Peyer's patch (tissue), 4 donors: ENCODE results near the gene PHEX. TPM values are rescaled to one million over a fixed set of nuclear protein-coding genes. Genes with fewer than 3 reads are reported as not detected.
A peak's percentile ranks its signal among the peaks of the same experiment; 100 is the strongest.

Source experiments
- DNase-seq, 3 donors: peaks; one replicate each; pipeline ENCODE4 v3.0.0-alpha.2; 2017 to 2019
- H3K27ac ChIP-seq, 4 donors: fragments of 200-600 bp; sonication (generic); one replicate each; pipeline ENCODE4 v1.5.1; 2016 to 2019
- H3K27me3 ChIP-seq, 2 donors: fragments of 200-600 bp; sonication (generic); one replicate each; pipeline ENCODE4 v1.5.1; 2019
- H3K36me3 ChIP-seq, 3 donors: fragments of 200-600 bp; sonication (generic); one replicate each; pipeline ENCODE4 v1.5.1; 2016 to 2019
- H3K4me1 ChIP-seq, 4 donors: fragments of 200-600 bp; sonication (generic); one replicate each; pipeline ENCODE4 v1.5.1; 2016 to 2019
- H3K4me3 ChIP-seq, 4 donors: fragments of 200-600 bp; sonication (generic); 1 replicate in 3 of 4; 2 replicates in 1 of 4; pipeline ENCODE4 v1.5.1; 2016 to 2019; ENCODE audit warnings: mild to moderate bottlenecking in 1 of 4
- H3K9me3 ChIP-seq, 4 donors: fragments of 200-600 bp; sonication (generic); one replicate each; pipeline ENCODE4 v1.5.1; 2016 to 2019; ENCODE audit warnings: mild to moderate bottlenecking in 1 of 4
- POLR2A ChIP-seq, 2 donors: fragments of 450-650 bp; IDR thresholded peaks; one replicate each; pipeline ENCODE4 v1.5.1; 2017; ENCODE audit warnings: antibody characterized with exemption in 2 of 2, mild to moderate bottlenecking in 2 of 2, moderate library complexity in 2 of 2
- total RNA-seq, 4 donors: library from RNA; depleted of rRNA; stranded (reverse); fragments of >200 nt; gene quantifications; one replicate each; pipeline ENCODE4 v1.1.0, GENCODE V29; 2016
- TF ChIP-seq, protein P1 (sequence below), 6 experiments: fragments of 450-650 bp in 4 of 6; fragments of 200-600 bp in 2 of 6; sonication (generic) in 1 of 6; IDR thresholded peaks; one replicate each; pipeline ENCODE4 v1.5.1; 2017 to 2019; ENCODE audit warnings: antibody characterized with exemption in 6 of 6, mild to moderate bottlenecking in 3 of 6, moderate library complexity in 1 of 6

Gene PHEX
- 10 to 100 TPM in 1 of 4 donors, 1 to 10 TPM in 2, not detected in 1; 2.4 to 20.7 (median 8.7) TPM for total RNA-seq

DNA sequence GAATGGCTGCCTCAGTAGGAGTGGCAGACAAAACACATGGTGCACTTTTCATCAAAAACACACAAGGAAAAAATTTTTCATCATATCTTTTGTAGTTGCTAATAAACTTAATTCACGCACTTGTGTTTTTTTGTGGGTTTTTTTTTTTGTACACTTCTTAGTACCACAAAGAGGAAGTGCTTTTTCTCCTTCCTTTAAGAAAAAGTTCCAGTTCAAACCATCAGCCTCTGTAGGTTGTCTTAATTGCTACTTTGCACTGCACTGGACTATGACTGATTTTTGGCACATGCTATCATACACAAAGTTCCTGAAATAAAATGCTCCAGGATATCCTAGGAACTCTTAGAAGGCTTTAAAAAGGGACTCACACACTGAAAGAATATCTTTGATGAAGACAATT, at the start of gene PHEX:
TSS of gene PHEX (plus strand) at position 242 of the 400 bp plus-strand sequence. CDS start 681 bp downstream, outside the sequence.
- no peaks in the 10 kb centered on the region for H3K36me3 ChIP-seq
- H3K4me1 ChIP-seq = no peaks in the 10 kb centered on the region
- TF ChIP-seq POLR2A (IDR thresholded peaks at IDR 0.05) = no peak
- TF ChIP-seq, protein P1, sequence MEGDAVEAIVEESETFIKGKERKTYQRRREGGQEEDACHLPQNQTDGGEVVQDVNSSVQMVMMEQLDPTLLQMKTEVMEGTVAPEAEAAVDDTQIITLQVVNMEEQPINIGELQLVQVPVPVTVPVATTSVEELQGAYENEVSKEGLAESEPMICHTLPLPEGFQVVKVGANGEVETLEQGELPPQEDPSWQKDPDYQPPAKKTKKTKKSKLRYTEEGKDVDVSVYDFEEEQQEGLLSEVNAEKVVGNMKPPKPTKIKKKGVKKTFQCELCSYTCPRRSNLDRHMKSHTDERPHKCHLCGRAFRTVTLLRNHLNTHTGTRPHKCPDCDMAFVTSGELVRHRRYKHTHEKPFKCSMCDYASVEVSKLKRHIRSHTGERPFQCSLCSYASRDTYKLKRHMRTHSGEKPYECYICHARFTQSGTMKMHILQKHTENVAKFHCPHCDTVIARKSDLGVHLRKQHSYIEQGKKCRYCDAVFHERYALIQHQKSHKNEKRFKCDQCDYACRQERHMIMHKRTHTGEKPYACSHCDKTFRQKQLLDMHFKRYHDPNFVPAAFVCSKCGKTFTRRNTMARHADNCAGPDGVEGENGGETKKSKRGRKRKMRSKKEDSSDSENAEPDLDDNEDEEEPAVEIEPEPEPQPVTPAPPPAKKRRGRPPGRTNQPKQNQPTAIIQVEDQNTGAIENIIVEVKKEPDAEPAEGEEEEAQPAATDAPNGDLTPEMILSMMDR (IDR thresholded peaks at IDR 0.05) = no peak
- DNase-seq = no peak
- no peak within 1 kb of the TSS for H3K27ac ChIP-seq
- no peaks in the 10 kb centered on the region for H3K9me3 ChIP-seq
- no peak within 1 kb of the TSS for H3K4me3 ChIP-seq
- no peaks in the 10 kb centered on the region for H3K27me3 ChIP-seq

- Histone ChIP-seq H3K27me3 (no peaks in the 10 kb centered on the region), H3K27ac (no peak overlapping the region), H3K4me1 (no peaks in the 10 kb centered on the region), H3K9me3 (no peaks in the 10 kb centered on the region), H3K36me3 (no peaks in the 10 kb centered on the region), H3K4me3 (no peak overlapping the region)
- TF ChIP-seq POLR2A (IDR thresholded peaks at IDR 0.05) = no peak
- TF ChIP-seq, protein P1 (IDR thresholded peaks at IDR 0.05) = peak; percentile 62 to 99 (median 91)
- DNase-seq = peak; percentile 54 to 88 (median 55)
Measured at GRCh38 chrX:21985332-21985777, 46.8 kb upstream of the PHEX start.

DNA sequence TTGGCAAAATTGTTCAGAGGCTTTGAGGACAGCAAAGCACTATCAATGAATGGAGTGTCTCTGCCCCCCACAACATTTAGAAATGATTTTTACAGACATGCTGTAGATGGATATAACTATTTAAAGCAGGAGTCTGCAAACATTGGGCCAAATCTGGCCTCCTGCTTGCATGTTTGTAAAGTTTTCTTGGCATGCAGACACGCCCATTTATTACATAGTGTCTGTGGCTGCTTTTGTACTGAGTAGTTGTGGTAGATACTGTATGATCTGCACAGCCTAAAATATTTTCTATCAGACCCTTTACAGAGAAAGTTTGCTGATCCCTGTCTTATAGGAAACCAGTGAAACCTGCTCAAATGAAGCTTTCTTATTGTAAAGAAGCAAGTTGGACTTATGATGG, 45.5 kb upstream of the PHEX start:
- no peaks in the 10 kb centered on the region for H3K27me3 ChIP-seq
- TF ChIP-seq, protein P1 (IDR thresholded peaks at IDR 0.05) = no peak
- no peak for TF ChIP-seq POLR2A (IDR thresholded peaks at IDR 0.05)
- no peak for DNase-seq

GRCh38 chrX:21989384-21989783, 42.7 kb upstream of the PHEX start:
- TF ChIP-seq, protein P1 (IDR thresholded peaks at IDR 0.05) = no peak
- TF ChIP-seq POLR2A (IDR thresholded peaks at IDR 0.05) = no peak
- Histone ChIP-seq H3K9me3 (no peaks in the 10 kb centered on the region), H3K4me3 (no peak overlapping the region), H3K27ac (no peak overlapping the region), H3K36me3 (no peaks in the 10 kb centered on the region), H3K27me3 (no peaks in the 10 kb centered on the region), H3K4me1 (no peaks in the 10 kb centered on the region)
- DNase-seq = no peak

More for the DNA sequence above, 45.5 kb upstream of the PHEX start:
- no peaks in the 10 kb centered on the region for H3K4me1 ChIP-seq
- no peak overlapping the region for H3K4me3 ChIP-seq
- H3K36me3 ChIP-seq = no peaks in the 10 kb centered on the region
- no peak overlapping the region for H3K27ac ChIP-seq
- no peaks in the 10 kb centered on the region for H3K9me3 ChIP-seq

- no peak for DNase-seq
- no peak overlapping the region for H3K4me3 ChIP-seq
- no peak overlapping the region for H3K27ac ChIP-seq
- H3K9me3 ChIP-seq = no peaks in the 10 kb centered on the region
- no peaks in the 10 kb centered on the region for H3K36me3 ChIP-seq
- no peaks in the 10 kb centered on the region for H3K27me3 ChIP-seq
- no peak for TF ChIP-seq POLR2A (IDR thresholded peaks at IDR 0.05)
- TF ChIP-seq, protein P1 (IDR thresholded peaks at IDR 0.05) = no peak
- no peaks in the 10 kb centered on the region for H3K4me1 ChIP-seq
Measured at GRCh38 chrX:21990832-21991231, 41.3 kb upstream of the PHEX start.

GRCh38 chrX:21991504-21991903, 40.6 kb upstream of the PHEX start:
- TF ChIP-seq POLR2A (IDR thresholded peaks at IDR 0.05) = no peak
- TF ChIP-seq, protein P1 (IDR thresholded peaks at IDR 0.05) = no peak

More at GRCh38 chrX:21991504-21991903, 40.6 kb upstream of the PHEX start:
- H3K36me3 ChIP-seq = no peaks in the 10 kb centered on the region
- H3K4me3 ChIP-seq = no peak overlapping the region
- H3K9me3 ChIP-seq = no peaks in the 10 kb centered on the region
- DNase-seq = no peak
- no peaks in the 10 kb centered on the region for H3K4me1 ChIP-seq
- no peak overlapping the region for H3K27ac ChIP-seq
- no peaks in the 10 kb centered on the region for H3K27me3 ChIP-seq
